Measurements from ENCODE around the gene TP53BP2. TPM values are rescaled to one million over a fixed set of nuclear protein-coding genes. Genes with fewer than 3 reads are reported as not detected.

TP53BP2 gene
- total RNA-seq, 1 experiment from 2014 or later: 38.2 TPM

DNA sequence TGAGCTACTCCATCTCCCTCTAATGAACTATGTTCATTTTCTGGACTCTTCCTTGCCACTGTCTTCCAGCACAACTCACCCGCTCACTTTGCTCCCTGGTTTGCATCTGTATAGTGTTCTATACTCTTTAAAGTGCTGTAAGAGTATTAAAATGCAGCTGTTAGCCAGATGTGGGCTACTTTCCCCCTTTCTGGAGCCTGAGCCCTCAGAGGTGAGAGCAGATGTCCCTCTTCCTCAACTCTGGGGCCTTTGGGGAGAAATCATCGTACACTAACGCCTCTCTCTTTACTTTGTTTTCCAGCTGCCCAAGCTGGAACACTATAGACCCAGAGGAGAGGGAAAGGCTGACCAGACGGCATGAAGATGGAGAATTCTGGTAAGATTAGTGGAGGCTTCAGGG lies 94.1 kb downstream of the TP53BP2 start:
- no peaks in the 10 kb centered on the region for H3K27me3 ChIP-seq (ENCODE audit: insufficient read depth, low read length)
- ChIA-PET CTCF (interaction anchor here (1.5 kb wide), 1 partner anchor 44 kb away, joined by 5 read pairs; no protein-coding TSS in a partner anchor), POLR2A (no interaction called here), RAD21 (ENCODE audit: low non-redundant PET in 1 of 2, low total read pairs in 2 of 2, uncharacterized antibody in 2 of 2, unreplicated experiment in 2 of 2) (no interaction called here)
- DNase-seq (ENCODE audit: low read depth, low spot score): no peak
- peaks cover 42 to 89% of the 10 kb centered on the region in 2 experiments for H3K36me3 ChIP-seq (ENCODE audit: control insufficient read depth in 1 of 2, insufficient read depth in 2 of 2, low read length in 2 of 2)
- no peak overlapping the region for H3K4me3 ChIP-seq (replicated peaks in 1 of 2; ENCODE audit: low read depth in 1 of 2, low read length in 2 of 2)
- H3K9me2 ChIP-seq (ENCODE audit: insufficient read depth): no peaks in the 10 kb centered on the region
- no peak for TF ChIP-seq SP1 (IDR thresholded peaks at IDR 0.05; ENCODE audit: low read depth)
- TF ChIP-seq TCF7L2 (IDR thresholded peaks at IDR 0.05; ENCODE audit: borderline replicate concordance, extremely low read depth, insufficient read depth, insufficient read length): no peak
- no peak for TF ChIP-seq SIN3A (IDR thresholded peaks at IDR 0.05; ENCODE audit: low read depth)
- TF ChIP-seq, protein P1, sequence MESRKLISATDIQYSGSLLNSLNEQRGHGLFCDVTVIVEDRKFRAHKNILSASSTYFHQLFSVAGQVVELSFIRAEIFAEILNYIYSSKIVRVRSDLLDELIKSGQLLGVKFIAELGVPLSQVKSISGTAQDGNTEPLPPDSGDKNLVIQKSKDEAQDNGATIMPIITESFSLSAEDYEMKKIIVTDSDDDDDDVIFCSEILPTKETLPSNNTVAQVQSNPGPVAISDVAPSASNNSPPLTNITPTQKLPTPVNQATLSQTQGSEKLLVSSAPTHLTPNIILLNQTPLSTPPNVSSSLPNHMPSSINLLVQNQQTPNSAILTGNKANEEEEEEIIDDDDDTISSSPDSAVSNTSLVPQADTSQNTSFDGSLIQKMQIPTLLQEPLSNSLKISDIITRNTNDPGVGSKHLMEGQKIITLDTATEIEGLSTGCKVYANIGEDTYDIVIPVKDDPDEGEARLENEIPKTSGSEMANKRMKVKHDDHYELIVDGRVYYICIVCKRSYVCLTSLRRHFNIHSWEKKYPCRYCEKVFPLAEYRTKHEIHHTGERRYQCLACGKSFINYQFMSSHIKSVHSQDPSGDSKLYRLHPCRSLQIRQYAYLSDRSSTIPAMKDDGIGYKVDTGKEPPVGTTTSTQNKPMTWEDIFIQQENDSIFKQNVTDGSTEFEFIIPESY (IDR thresholded peaks at IDR 0.05; ENCODE audit: extremely low read depth, insufficient replicate concordance, low read length): no peak
- TF ChIP-seq, protein P2, sequence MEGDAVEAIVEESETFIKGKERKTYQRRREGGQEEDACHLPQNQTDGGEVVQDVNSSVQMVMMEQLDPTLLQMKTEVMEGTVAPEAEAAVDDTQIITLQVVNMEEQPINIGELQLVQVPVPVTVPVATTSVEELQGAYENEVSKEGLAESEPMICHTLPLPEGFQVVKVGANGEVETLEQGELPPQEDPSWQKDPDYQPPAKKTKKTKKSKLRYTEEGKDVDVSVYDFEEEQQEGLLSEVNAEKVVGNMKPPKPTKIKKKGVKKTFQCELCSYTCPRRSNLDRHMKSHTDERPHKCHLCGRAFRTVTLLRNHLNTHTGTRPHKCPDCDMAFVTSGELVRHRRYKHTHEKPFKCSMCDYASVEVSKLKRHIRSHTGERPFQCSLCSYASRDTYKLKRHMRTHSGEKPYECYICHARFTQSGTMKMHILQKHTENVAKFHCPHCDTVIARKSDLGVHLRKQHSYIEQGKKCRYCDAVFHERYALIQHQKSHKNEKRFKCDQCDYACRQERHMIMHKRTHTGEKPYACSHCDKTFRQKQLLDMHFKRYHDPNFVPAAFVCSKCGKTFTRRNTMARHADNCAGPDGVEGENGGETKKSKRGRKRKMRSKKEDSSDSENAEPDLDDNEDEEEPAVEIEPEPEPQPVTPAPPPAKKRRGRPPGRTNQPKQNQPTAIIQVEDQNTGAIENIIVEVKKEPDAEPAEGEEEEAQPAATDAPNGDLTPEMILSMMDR (IDR thresholded peaks at IDR 0.05 in 2 of 3, conservative IDR thresholded peaks at IDR 0.05 in 1 of 3; ENCODE audit: borderline replicate concordance in 1 of 3, insufficient read depth in 1 of 3, low read depth in 2 of 3, low read length in 2 of 3): no peak
- TF ChIP-seq EZH2phosphoT487 (IDR thresholded peaks at IDR 0.05; ENCODE audit: borderline replicate concordance): no peak
- TF ChIP-seq CEBPB (IDR thresholded peaks at IDR 0.05; ENCODE audit: low read depth): no peak
- no peak for TF ChIP-seq ATF3 (IDR thresholded peaks at IDR 0.05)
- TF ChIP-seq JUND (IDR thresholded peaks at IDR 0.05): no peak
- TF ChIP-seq FOSL1 (IDR thresholded peaks at IDR 0.05; ENCODE audit: low read depth): no peak
- TF ChIP-seq CBX3 (IDR thresholded peaks at IDR 0.05; ENCODE audit: low read depth): no peak
- no peak for TF ChIP-seq POLR2AphosphoS5 (IDR thresholded peaks at IDR 0.05; ENCODE audit: low read depth, low read length)
- no peak for TF ChIP-seq ELF1 (IDR thresholded peaks at IDR 0.05; ENCODE audit: borderline replicate concordance, low read depth)
- no peak for TF ChIP-seq ZNF274 (IDR thresholded peaks at IDR 0.05; ENCODE audit: low read depth, low read length)
- TF ChIP-seq SRF (IDR thresholded peaks at IDR 0.05; ENCODE audit: low read depth): no peak
- TF ChIP-seq YY1 (IDR thresholded peaks at IDR 0.05; ENCODE audit: extremely low read depth, insufficient replicate concordance, low read depth, low read length): no peak
- TF ChIP-seq POLR2A (IDR thresholded peaks at IDR 0.05; ENCODE audit: borderline replicate concordance, extremely low read depth, insufficient read depth, insufficient read length): no peak
- peaks cover 13% of the 10 kb centered on the region; the same call in 1 of the 2 replicates for H3K79me2 ChIP-seq (ENCODE audit: insufficient read depth, low read length)
- intact Hi-C loops (cut with micrococcal nuclease): no loop called here
- H3K4me2 ChIP-seq (ENCODE audit: low read length): no peak overlapping the region
- no peak for ATAC-seq
- H2AFZ ChIP-seq (ENCODE audit: low read depth, low read length, poor library complexity, severe bottlenecking): no peak overlapping the region
- no TSS peak for BruUV-seq (replicated peaks)
- H3K4me1 ChIP-seq (ENCODE audit: control insufficient read depth in 1 of 2, insufficient read depth in 2 of 2, low read length in 2 of 2): no peaks in the 10 kb centered on the region
- H3K9ac ChIP-seq (ENCODE audit: low read length): no peak overlapping the region
- no peaks in the 10 kb centered on the region for H4K20me1 ChIP-seq (ENCODE audit: insufficient read depth)
- H3K27ac ChIP-seq (ENCODE audit: low read depth, low read length): no peak overlapping the region
- no peaks in the 10 kb centered on the region for H3K9me3 ChIP-seq (ENCODE audit: control insufficient read depth in 1 of 2, insufficient read depth in 1 of 2, low read depth in 1 of 2, low read length in 2 of 2)

Data from HCT116 (cell line).